Measurements from ENCODE around the gene TDRD10.
A peak's percentile ranks its signal among the peaks of the same experiment; 100 is the strongest.

The TDRD10 gene

DNA sequence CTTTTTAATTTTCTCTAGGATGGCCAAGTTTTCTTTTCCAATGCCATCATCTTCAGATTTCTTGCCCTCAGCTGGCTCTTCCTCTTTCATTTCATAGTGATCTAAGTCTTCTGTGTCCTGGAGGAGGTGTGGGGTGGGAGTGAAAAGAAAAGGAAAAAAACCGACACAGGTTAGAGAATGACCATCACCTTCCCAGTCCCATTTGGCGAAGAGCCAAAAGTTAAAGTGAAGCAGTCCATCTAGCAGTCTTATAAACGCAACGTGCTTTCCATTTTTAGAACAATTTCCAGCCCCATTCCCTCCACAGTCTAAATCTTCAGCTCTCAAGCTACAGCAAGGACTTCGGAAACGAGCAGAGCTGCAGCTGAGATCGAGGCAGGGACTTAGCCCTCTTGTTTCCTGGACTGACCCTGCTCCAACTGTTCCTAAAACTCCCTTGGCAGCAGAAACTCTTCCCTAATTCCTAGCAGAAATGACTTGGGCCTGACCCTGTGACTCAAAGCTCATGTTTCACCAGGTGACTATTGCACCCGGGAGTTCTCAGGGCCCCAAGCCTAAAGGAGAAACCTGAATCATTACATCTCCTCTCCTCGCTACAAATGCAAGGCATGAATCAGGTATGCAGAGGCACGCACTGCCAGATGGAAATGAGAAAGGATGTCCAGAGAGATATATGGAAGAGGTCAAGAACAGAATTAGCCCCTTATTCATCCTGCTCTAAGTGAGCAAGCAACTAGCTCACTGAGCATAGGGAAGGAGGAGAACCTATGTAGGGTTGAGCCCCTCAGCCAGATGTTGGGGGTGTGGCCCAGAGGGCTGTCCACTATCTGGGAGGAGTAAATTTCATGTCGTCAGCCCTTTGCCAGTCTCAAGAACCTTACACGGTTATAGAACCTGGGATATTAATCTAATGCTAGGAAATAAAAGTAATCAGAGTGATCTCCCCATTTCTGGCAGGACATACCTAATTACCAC lies 51.3 kb downstream of the TDRD10 start:
- H3K9me3 ChIP-seq (ENCODE audit: insufficient read depth, low read length), result no peaks in the 10 kb centered on the region
- TF ChIP-seq, protein P1, sequence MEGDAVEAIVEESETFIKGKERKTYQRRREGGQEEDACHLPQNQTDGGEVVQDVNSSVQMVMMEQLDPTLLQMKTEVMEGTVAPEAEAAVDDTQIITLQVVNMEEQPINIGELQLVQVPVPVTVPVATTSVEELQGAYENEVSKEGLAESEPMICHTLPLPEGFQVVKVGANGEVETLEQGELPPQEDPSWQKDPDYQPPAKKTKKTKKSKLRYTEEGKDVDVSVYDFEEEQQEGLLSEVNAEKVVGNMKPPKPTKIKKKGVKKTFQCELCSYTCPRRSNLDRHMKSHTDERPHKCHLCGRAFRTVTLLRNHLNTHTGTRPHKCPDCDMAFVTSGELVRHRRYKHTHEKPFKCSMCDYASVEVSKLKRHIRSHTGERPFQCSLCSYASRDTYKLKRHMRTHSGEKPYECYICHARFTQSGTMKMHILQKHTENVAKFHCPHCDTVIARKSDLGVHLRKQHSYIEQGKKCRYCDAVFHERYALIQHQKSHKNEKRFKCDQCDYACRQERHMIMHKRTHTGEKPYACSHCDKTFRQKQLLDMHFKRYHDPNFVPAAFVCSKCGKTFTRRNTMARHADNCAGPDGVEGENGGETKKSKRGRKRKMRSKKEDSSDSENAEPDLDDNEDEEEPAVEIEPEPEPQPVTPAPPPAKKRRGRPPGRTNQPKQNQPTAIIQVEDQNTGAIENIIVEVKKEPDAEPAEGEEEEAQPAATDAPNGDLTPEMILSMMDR (IDR thresholded peaks at IDR 0.05; ENCODE audit: low read depth, low read length), result no peak
- no peak for TF ChIP-seq EZH2phosphoT487 (IDR thresholded peaks at IDR 0.05; ENCODE audit: low read depth)
- no peak overlapping the region for H3K9ac ChIP-seq (ENCODE audit: low read length)
- H3K27me3 ChIP-seq (ENCODE audit: low read depth, low read length), result no peaks in the 10 kb centered on the region
- no peak overlapping the region for H2AFZ ChIP-seq (ENCODE audit: low read depth, low read length)
- H4K20me1 ChIP-seq (ENCODE audit: insufficient read depth, low read length), result peaks cover 24% of the 10 kb centered on the region
- H3K4me2 ChIP-seq (ENCODE audit: low read length), result no peak overlapping the region
- peaks cover 33% of the 10 kb centered on the region for H3K79me2 ChIP-seq (ENCODE audit: low read length)
- peaks cover 23% of the 10 kb centered on the region for H3K4me1 ChIP-seq (ENCODE audit: low read length)
- H3K27ac ChIP-seq (ENCODE audit: low read length), result no peak overlapping the region
- peaks cover 82% of the 10 kb centered on the region for H3K36me3 ChIP-seq (replicated peaks; ENCODE audit: low read depth, low read length)
- no peak overlapping the region for H3K4me3 ChIP-seq (ENCODE audit: low read length)

DNA sequence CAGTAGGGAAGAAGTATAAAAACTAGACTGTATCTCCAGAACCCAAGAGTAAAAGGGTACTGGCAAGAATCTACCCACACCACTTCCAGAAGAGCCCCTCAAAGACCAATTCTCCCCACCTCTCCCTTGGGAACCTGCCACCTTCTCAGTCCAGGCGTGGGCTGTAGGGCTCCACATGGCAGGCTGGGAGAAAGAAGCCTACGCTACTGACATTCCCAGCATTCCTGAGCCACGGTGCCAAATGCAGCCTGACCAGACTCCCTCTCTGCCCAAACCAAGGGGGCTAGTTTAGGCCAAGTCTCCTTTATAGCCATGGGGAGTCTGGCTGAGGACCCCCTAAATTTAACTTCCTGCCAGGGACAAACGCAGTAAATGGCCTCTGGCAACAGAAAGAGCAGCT lies 54.4 kb downstream of the TDRD10 start:
- Histone ChIP-seq H3K4me1 (ENCODE audit: low read length) (peaks cover 19% of the 10 kb centered on the region), H3K9ac (ENCODE audit: low read length) (peak overlapping the region; percentile 98; the same call in 1 of the 2 replicates), H3K36me3 (replicated peaks; ENCODE audit: low read depth, low read length) (peaks cover 52% of the 10 kb centered on the region), H2AFZ (ENCODE audit: low read depth, low read length) (no peak overlapping the region), H3K79me2 (ENCODE audit: low read length) (peaks cover 41% of the 10 kb centered on the region), H3K4me3 (ENCODE audit: low read length) (peak overlapping the region; percentile 87), H3K9me3 (ENCODE audit: insufficient read depth, low read length) (no peaks in the 10 kb centered on the region), H3K27ac (ENCODE audit: low read length) (no peak overlapping the region), H4K20me1 (ENCODE audit: insufficient read depth, low read length) (peaks cover 17% of the 10 kb centered on the region), H3K27me3 (ENCODE audit: low read depth, low read length) (no peaks in the 10 kb centered on the region), H3K4me2 (ENCODE audit: low read length) (peak overlapping the region; percentile 94)
- no peak for TF ChIP-seq EZH2phosphoT487 (IDR thresholded peaks at IDR 0.05; ENCODE audit: low read depth)
- TF ChIP-seq, protein P1 (IDR thresholded peaks at IDR 0.05; ENCODE audit: low read depth, low read length), result no peak

DNA sequence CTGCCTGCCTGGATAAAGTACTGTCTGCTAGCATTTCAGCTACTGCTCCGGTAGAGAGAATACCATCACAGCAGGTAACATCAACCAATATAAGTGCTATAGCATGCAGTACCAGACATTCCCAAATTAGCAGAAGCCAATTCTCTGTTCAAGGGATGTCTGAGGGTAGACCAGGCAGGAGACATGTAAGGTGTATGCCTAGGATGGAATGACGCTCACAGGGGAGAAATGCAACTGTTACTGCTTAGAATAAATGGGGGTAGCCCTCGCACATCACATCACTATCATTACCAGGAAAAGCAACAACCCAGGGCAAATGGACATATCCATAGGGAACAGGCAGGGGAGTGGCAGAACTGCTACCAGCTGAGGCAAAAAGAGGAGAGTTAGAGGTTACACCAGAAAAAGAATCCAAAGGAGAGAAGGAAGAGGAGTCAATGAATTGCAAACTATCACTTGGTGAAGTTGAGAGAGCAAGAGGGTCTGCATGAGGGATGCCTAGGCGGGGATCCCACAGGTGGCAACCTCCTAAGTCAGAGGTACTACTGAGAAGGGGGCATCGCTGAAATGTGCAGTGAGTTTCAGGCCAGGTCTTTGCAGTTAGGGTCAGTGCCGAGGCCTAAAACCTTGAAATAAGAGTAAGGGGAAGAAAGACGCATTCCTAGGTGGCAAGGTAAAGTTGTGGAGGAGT lies 55.4 kb downstream of the TDRD10 start:
- no peaks in the 10 kb centered on the region for H3K27me3 ChIP-seq (ENCODE audit: low read depth, low read length)
- peak overlapping the region; percentile 87 for H3K4me3 ChIP-seq (ENCODE audit: low read length)
- H2AFZ ChIP-seq (ENCODE audit: low read depth, low read length), result no peak overlapping the region
- H3K9me3 ChIP-seq (ENCODE audit: insufficient read depth, low read length), result no peaks in the 10 kb centered on the region
- peak overlapping the region; percentile 46 for H3K27ac ChIP-seq (ENCODE audit: low read length)
- peaks cover 18% of the 10 kb centered on the region for H3K4me1 ChIP-seq (ENCODE audit: low read length)
- H3K9ac ChIP-seq (ENCODE audit: low read length), result peak overlapping the region; percentile 98
- H4K20me1 ChIP-seq (ENCODE audit: insufficient read depth, low read length), result peaks cover 17% of the 10 kb centered on the region
- peaks cover 42% of the 10 kb centered on the region for H3K36me3 ChIP-seq (replicated peaks; ENCODE audit: low read depth, low read length)
- H3K4me2 ChIP-seq (ENCODE audit: low read length), result peak overlapping the region; percentile 94
- no peak for TF ChIP-seq EZH2phosphoT487 (IDR thresholded peaks at IDR 0.05; ENCODE audit: low read depth)
- TF ChIP-seq, protein P1 (IDR thresholded peaks at IDR 0.05; ENCODE audit: low read depth, low read length), result no peak
- peaks cover 41% of the 10 kb centered on the region for H3K79me2 ChIP-seq (ENCODE audit: low read length)
